Panc1 (cell line): ENCODE results near the gene TXNL1. TPM values are rescaled to one million over a fixed set of nuclear protein-coding genes. Genes with fewer than 3 reads are reported as not detected.

Experiments used
- ATAC-seq: fragments of 200-7000 bp; cut with Tn5 transposase; 2 replicates; pipeline ENCODE4 v1.9.1; 2020; ENCODE audit warnings: mild to moderate bottlenecking, moderate library complexity
- BruUV-seq: library from RNA; stranded (reverse); fragments of 400-500 nt; replicated peaks from 2 replicates; lab custom pipeline; 2021; lab: Mats Ljungman, UMichigan
- CTCF ChIA-PET: fragments of 300-600 bp; sonication (Branson Sonifier 250); formaldehyde crosslinking; loops from one replicate; lab custom pipeline; 2022; ENCODE audit warnings: antibody characterized with exemption; lab: Charles Lee
- POLR2A ChIA-PET: fragments of 300-600 bp; sonication (Branson Sonifier 250); formaldehyde crosslinking; loops from one replicate; lab custom pipeline; 2022; ENCODE audit warnings: antibody characterized with exemption; lab: Charles Lee
- DNase-seq: peaks from one replicate; pipeline ENCODE4 v3.0.0-alpha.2; 2010; ENCODE audit warnings: low read depth, low spot score
- H3K27ac ChIP-seq: 2 replicates; pipeline ENCODE4 v1.5.1; 2011; ENCODE audit warnings: mild to moderate bottlenecking, low read length, inconsistent platforms
- H3K27me3 ChIP-seq: fragments of 200-500 bp; sonication (Bioruptor generic); 2 replicates; pipeline ENCODE4 v1.6.0; 2014; ENCODE audit warnings: low read length, inconsistent platforms; ENCODE audit not compliant: control insufficient read depth, insufficient read depth
- H3K36me3 ChIP-seq: fragments of 200-500 bp; sonication (Bioruptor generic); 2 replicates; pipeline ENCODE4 v1.5.1; 2014; ENCODE audit warnings: inconsistent platforms, mild to moderate bottlenecking, low read length, moderate library complexity; ENCODE audit not compliant: control insufficient read depth, insufficient read depth
- H3K4me1 ChIP-seq: 2 replicates; pipeline ENCODE4 v1.5.1; 2011; ENCODE audit warnings: inconsistent platforms, mild to moderate bottlenecking, low read length, moderate library complexity; ENCODE audit not compliant: control insufficient read depth, insufficient read depth
- H3K4me3 ChIP-seq, 2 experiments: 2 replicates each; pipeline ENCODE4 v1.5.1; 2011 to 2012; ENCODE audit warnings: low read depth in 2 of 2, low read length in 2 of 2, mild to moderate bottlenecking in 2 of 2, inconsistent platforms in 1 of 2, moderate library complexity in 1 of 2
- H3K9me3 ChIP-seq: fragments of 200-500 bp; sonication (Bioruptor generic); 2 replicates; pipeline ENCODE4 v1.5.1; 2014; ENCODE audit warnings: low read depth, mild to moderate bottlenecking, inconsistent platforms, low read length, moderate library complexity; ENCODE audit not compliant: control insufficient read depth, insufficient read depth
- POLR2AphosphoS5 ChIP-seq: IDR thresholded peaks from 2 replicates; pipeline ENCODE4 v1.6.1; 2012; ENCODE audit warnings: mild to moderate bottlenecking, low read depth, low read length, moderate library complexity
- SIN3A ChIP-seq: IDR thresholded peaks from 2 replicates; pipeline ENCODE4 v1.6.1; 2012; ENCODE audit warnings: low read depth, mild to moderate bottlenecking, low read length, moderate library complexity, borderline replicate concordance; ENCODE audit not compliant: insufficient read depth
- TCF7L2 ChIP-seq: IDR thresholded peaks from 2 replicates; pipeline ENCODE4 v1.6.1; 2011; ENCODE audit warnings: mild to moderate bottlenecking, low read depth, low read length, inconsistent platforms
- in situ Hi-C: cut with HindIII; loops from 2 replicates; pipeline ENCODE4 v1.10.0; 2016; ENCODE audit warnings: low sequenced_read_pairs, low pct_unique_long_range_greater_than_20kb
- intact Hi-C: fragments of 100-400 bp; cut with micrococcal nuclease; formaldehyde crosslinking; loops from one replicate; pipeline ENCODE4 v1.10.0; 2022; ENCODE audit not compliant: unreplicated experiment
- total RNA-seq: library from RNA; stranded (reverse); gene quantifications from one replicate; pipeline ENCODE4 v1.2.1, GENCODE V29; 2021; ENCODE audit not compliant: unreplicated experiment
- TF ChIP-seq, protein P1 (sequence below): fragments of 450-650 bp; IDR thresholded peaks from 2 replicates; pipeline ENCODE4 v1.5.1; 2017; ENCODE audit warnings: mild to moderate bottlenecking
- TF ChIP-seq, protein P2 (sequence below), 2 experiments: IDR thresholded peaks; 2 replicates each; pipeline ENCODE4 v1.6.1; 2011 to 2012; ENCODE audit warnings: low read depth in 2 of 2, control low read depth in 1 of 2, low read length in 1 of 2, mild to moderate bottlenecking in 1 of 2, moderate library complexity in 1 of 2; ENCODE audit not compliant: insufficient read depth in 1 of 2

Gene TXNL1
- total RNA-seq, 1 experiment from 2014 or later, result 58.3 TPM

DNA sequence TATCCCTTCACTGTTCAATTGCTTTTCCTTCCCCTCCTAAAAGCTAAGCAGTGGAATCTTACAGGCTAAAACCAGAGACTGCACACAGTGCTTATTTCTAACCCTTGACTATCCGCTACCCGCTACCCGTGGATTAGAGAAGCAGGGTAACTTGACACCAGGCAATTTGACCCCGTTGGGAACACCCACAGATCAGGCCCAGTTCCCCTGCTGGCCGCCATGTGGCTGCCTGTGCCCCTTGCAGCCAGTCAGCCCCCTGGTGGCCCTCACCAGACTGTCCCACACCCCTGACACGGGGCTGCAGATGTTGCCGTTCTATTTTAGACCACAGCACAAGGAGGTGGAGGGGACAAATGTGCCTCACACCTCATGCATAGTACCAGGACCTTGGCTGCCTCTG, 74.8 kb downstream of the TXNL1 start:
- ATAC-seq, result no peak
- POLR2A ChIA-PET, result no interaction called here
- no peaks in the 10 kb centered on the region for H3K36me3 ChIP-seq
- H3K4me1 ChIP-seq, result no peaks in the 10 kb centered on the region
- DNase-seq, result no peak
- in situ Hi-C loops (no loop called here), intact Hi-C loops (no loop called here)
- H3K9me3 ChIP-seq, result no peaks in the 10 kb centered on the region
- TF ChIP-seq, protein P1, sequence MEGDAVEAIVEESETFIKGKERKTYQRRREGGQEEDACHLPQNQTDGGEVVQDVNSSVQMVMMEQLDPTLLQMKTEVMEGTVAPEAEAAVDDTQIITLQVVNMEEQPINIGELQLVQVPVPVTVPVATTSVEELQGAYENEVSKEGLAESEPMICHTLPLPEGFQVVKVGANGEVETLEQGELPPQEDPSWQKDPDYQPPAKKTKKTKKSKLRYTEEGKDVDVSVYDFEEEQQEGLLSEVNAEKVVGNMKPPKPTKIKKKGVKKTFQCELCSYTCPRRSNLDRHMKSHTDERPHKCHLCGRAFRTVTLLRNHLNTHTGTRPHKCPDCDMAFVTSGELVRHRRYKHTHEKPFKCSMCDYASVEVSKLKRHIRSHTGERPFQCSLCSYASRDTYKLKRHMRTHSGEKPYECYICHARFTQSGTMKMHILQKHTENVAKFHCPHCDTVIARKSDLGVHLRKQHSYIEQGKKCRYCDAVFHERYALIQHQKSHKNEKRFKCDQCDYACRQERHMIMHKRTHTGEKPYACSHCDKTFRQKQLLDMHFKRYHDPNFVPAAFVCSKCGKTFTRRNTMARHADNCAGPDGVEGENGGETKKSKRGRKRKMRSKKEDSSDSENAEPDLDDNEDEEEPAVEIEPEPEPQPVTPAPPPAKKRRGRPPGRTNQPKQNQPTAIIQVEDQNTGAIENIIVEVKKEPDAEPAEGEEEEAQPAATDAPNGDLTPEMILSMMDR, result peak; percentile 15; the same call in 1 of the 2 replicates
- TF ChIP-seq SIN3A (no peak), TCF7L2 (no peak), POLR2AphosphoS5 (no peak)
- TF ChIP-seq, protein P2, sequence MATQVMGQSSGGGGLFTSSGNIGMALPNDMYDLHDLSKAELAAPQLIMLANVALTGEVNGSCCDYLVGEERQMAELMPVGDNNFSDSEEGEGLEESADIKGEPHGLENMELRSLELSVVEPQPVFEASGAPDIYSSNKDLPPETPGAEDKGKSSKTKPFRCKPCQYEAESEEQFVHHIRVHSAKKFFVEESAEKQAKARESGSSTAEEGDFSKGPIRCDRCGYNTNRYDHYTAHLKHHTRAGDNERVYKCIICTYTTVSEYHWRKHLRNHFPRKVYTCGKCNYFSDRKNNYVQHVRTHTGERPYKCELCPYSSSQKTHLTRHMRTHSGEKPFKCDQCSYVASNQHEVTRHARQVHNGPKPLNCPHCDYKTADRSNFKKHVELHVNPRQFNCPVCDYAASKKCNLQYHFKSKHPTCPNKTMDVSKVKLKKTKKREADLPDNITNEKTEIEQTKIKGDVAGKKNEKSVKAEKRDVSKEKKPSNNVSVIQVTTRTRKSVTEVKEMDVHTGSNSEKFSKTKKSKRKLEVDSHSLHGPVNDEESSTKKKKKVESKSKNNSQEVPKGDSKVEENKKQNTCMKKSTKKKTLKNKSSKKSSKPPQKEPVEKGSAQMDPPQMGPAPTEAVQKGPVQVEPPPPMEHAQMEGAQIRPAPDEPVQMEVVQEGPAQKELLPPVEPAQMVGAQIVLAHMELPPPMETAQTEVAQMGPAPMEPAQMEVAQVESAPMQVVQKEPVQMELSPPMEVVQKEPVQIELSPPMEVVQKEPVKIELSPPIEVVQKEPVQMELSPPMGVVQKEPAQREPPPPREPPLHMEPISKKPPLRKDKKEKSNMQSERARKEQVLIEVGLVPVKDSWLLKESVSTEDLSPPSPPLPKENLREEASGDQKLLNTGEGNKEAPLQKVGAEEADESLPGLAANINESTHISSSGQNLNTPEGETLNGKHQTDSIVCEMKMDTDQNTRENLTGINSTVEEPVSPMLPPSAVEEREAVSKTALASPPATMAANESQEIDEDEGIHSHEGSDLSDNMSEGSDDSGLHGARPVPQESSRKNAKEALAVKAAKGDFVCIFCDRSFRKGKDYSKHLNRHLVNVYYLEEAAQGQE (IDR thresholded peaks at IDR 0.05; ENCODE audit: insufficient read depth in 1 of 2, low read depth in 2 of 2, low read length in 1 of 2), result no peak
- no TSS peak for BruUV-seq
- H3K4me3 ChIP-seq, result no peak overlapping the region
- CTCF ChIA-PET, result no interaction called here
- no peaks in the 10 kb centered on the region for H3K27me3 ChIP-seq
- H3K27ac ChIP-seq, result no peak overlapping the region

DNA sequence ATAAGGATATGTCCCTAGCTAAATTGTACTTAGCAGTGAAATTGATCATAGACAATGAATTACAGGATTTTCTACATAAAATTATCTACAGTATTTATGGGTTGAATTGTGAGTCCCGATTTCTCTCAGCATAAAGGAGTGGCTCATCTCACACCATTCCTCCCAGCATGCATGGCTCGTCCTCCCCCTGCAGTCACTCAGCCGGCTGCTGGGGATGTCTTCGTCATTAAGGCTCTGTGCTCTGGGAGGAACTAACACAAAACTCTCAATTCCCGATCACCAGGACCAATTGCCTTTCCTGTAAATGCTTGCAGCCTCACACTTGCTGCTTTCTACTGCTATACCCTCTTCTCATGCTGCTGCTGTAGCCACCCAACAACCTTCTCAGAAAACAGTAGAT, 75.9 kb downstream of the TXNL1 start:
- no peaks in the 10 kb centered on the region for H3K27me3 ChIP-seq
- DNase-seq (no peak), ATAC-seq (no peak)
- H3K36me3 ChIP-seq, result no peaks in the 10 kb centered on the region
- intact Hi-C loops (no loop called here), in situ Hi-C loops (no loop called here)
- H3K4me1 ChIP-seq, result no peaks in the 10 kb centered on the region
- CTCF ChIA-PET, result no interaction called here
- TF ChIP-seq, protein P1, result no peak
- TF ChIP-seq, protein P2 (IDR thresholded peaks at IDR 0.05; ENCODE audit: insufficient read depth in 1 of 2, low read depth in 2 of 2, low read length in 1 of 2), result no peak
- TF ChIP-seq SIN3A (no peak), TCF7L2 (no peak), POLR2AphosphoS5 (no peak)
- H3K4me3 ChIP-seq, result no peak overlapping the region
- no TSS peak for BruUV-seq
- no peaks in the 10 kb centered on the region for H3K9me3 ChIP-seq
- POLR2A ChIA-PET, result no interaction called here
- no peak overlapping the region for H3K27ac ChIP-seq
